ENCODE data around the gene KIF22.

Gene KIF22

GRCh38 chr16:29843931-29844330 lies 53.4 kb downstream of the KIF22 start:
- FAIRE-seq = no peak

GRCh38 chr16:29844575-29845331 lies 54.2 kb downstream of the KIF22 start:
- FAIRE-seq = no peak

- FAIRE-seq = no peak
Measured at GRCh38 chr16:29845656-29846055, 55.1 kb downstream of the KIF22 start.

GRCh38 chr16:29848420-29849297 lies 58.1 kb downstream of the KIF22 start:
- FAIRE-seq = no peak

GRCh38 chr16:29849505-29849904 lies 59.0 kb downstream of the KIF22 start:
- no peak for FAIRE-seq

GRCh38 chr16:29850998-29851397 lies 60.4 kb downstream of the KIF22 start:
- no peak for FAIRE-seq

GRCh38 chr16:29852654-29853053 lies 62.1 kb downstream of the KIF22 start:
- no peak for FAIRE-seq

- no peak for FAIRE-seq
Measured at GRCh38 chr16:29854520-29855100, 64.1 kb downstream of the KIF22 start.
